ENCODE measurements around the gene FAM186B. TPM values are rescaled to one million over a fixed set of nuclear protein-coding genes. Genes with fewer than 3 reads are reported as not detected.

The FAM186B gene
- total RNA-seq, 1 experiment from 2014 or later = 0.42 TPM

DNA sequence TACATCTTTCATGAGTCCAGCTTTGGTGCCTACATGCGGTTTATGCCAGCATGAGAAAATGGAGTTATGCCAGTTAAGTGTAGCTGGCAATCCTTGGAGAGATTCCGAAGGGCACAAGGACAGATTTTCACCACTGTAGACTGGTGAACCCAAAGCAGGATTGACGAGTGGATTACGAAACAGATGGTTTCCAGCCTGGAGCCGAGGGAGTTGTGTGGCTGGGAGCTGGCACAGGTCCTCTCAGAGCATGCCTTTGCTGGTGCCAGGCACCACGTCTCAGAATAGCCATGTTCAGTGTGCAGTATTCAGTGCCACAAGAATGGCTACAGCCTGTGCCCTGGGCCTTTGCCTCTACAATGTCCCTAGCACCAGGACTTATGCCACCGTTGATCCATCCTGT, 53.4 kb downstream of the FAM186B start:
- no peaks in the 10 kb centered on the region for H3K36me3 ChIP-seq (ENCODE audit: control insufficient read depth in 1 of 2, insufficient read depth in 2 of 2, low read length in 2 of 2)
- no TSS peak for BruUV-seq (replicated peaks)
- no peak overlapping the region for H2AFZ ChIP-seq (ENCODE audit: low read depth, low read length, poor library complexity, severe bottlenecking)
- H3K4me1 ChIP-seq (ENCODE audit: control insufficient read depth in 1 of 2, insufficient read depth in 2 of 2, low read length in 2 of 2) = peaks cover 0 to 5% of the 10 kb centered on the region in 2 experiments; a peak in 2 of 4 replicates
- H3K27ac ChIP-seq (ENCODE audit: low read depth, low read length) = no peak overlapping the region
- CTCF ChIA-PET = interaction anchor here (2.4 to 4.2 kb wide), 3 partner anchors 37 to 193 kb away, joined by 9 to 69 read pairs (median 13); partner anchors contain the start of gene SPATS2
- no peak for DNase-seq (ENCODE audit: low read depth, low spot score)
- no peak overlapping the region for H3K4me2 ChIP-seq (ENCODE audit: low read length)
- H3K9me3 ChIP-seq (ENCODE audit: control insufficient read depth in 1 of 2, insufficient read depth in 1 of 2, low read depth in 1 of 2, low read length in 2 of 2) = no peaks in the 10 kb centered on the region
- RAD21 ChIA-PET (ENCODE audit: low non-redundant PET in 1 of 2, low total read pairs in 2 of 2, uncharacterized antibody in 2 of 2, unreplicated experiment in 2 of 2) = no interaction called here
- H3K27me3 ChIP-seq (ENCODE audit: insufficient read depth, low read length) = no peaks in the 10 kb centered on the region
- no peak overlapping the region for H3K9ac ChIP-seq (ENCODE audit: low read length)
- POLR2A ChIA-PET = interaction anchor here (1.0 kb wide), 1 partner anchor 193 kb away, joined by 3 read pairs; no protein-coding TSS in a partner anchor
- no peak for ATAC-seq
- no peaks in the 10 kb centered on the region for H4K20me1 ChIP-seq (ENCODE audit: insufficient read depth)
- no peaks in the 10 kb centered on the region for H3K79me2 ChIP-seq (ENCODE audit: insufficient read depth, low read length)
- no peak overlapping the region for H3K4me3 ChIP-seq (replicated peaks in 1 of 2; ENCODE audit: low read depth in 1 of 2, low read length in 2 of 2)
- intact Hi-C loops (cut with micrococcal nuclease) = no loop called here
- H3K9me2 ChIP-seq (ENCODE audit: insufficient read depth) = no peaks in the 10 kb centered on the region
- no peak for TF ChIP-seq CBX3 (IDR thresholded peaks at IDR 0.05; ENCODE audit: low read depth)
- peak; percentile 31; the same call in 1 of the 2 replicates for TF ChIP-seq POLR2AphosphoS5 (IDR thresholded peaks at IDR 0.05; ENCODE audit: low read depth, low read length)
- no peak for TF ChIP-seq FOSL1 (IDR thresholded peaks at IDR 0.05; ENCODE audit: low read depth)

DNA sequence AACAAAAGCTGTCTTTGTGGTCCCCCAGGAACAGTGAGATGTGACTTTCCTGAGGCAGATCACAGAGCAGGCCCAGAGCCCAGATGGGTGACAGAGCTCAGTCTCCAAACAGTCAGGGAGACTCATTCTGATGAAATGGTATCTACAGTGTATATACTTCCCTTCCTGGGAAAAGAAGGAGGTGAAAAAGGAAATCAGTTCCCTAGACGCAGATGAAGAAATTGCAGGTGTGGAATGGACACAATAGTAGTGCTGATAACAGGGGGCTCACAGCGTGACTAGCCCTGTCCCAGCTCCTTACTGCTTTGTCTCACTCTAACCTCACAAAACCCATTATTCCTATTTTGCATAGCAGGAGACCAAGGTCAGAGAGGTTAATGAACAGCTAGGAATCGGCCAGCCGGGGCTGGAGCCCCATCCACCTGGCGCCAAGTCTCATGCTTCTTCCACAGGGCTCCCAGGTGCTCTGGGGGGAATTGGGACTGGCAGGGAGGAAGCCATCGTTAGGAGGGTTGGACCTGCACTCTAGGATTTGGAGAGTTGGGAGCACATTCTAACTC, 54.7 kb downstream of the FAM186B start:
- intact Hi-C loops (cut with micrococcal nuclease) = no loop called here
- H4K20me1 ChIP-seq (ENCODE audit: insufficient read depth) = no peaks in the 10 kb centered on the region
- peaks cover 0 to 5% of the 10 kb centered on the region in 2 experiments; a peak in 2 of 4 replicates for H3K4me1 ChIP-seq (ENCODE audit: control insufficient read depth in 1 of 2, insufficient read depth in 2 of 2, low read length in 2 of 2)
- POLR2A ChIA-PET = interaction anchor here (1.0 kb wide), 1 partner anchor 192 kb away, joined by 3 read pairs; no protein-coding TSS in a partner anchor
- H3K9ac ChIP-seq (ENCODE audit: low read length) = no peak overlapping the region
- H3K9me3 ChIP-seq (ENCODE audit: control insufficient read depth in 1 of 2, insufficient read depth in 1 of 2, low read depth in 1 of 2, low read length in 2 of 2) = no peaks in the 10 kb centered on the region
- DNase-seq (ENCODE audit: low read depth, low spot score) = no peak
- H3K27me3 ChIP-seq (ENCODE audit: insufficient read depth, low read length) = no peaks in the 10 kb centered on the region
- no peak overlapping the region for H3K27ac ChIP-seq (ENCODE audit: low read depth, low read length)
- TSS peak; percentile 15 for BruUV-seq (replicated peaks)
- no peak overlapping the region for H3K4me2 ChIP-seq (ENCODE audit: low read length)
- CTCF ChIA-PET = interaction anchor here (4.2 kb wide), 1 partner anchor 192 kb away, joined by 69 read pairs; no protein-coding TSS in a partner anchor
- no peaks in the 10 kb centered on the region for H3K9me2 ChIP-seq (ENCODE audit: insufficient read depth)
- no peaks in the 10 kb centered on the region for H3K79me2 ChIP-seq (ENCODE audit: insufficient read depth, low read length)
- RAD21 ChIA-PET (ENCODE audit: low non-redundant PET in 1 of 2, low total read pairs in 2 of 2, uncharacterized antibody in 2 of 2, unreplicated experiment in 2 of 2) = interaction anchor here in 1 of 2 experiments (0.6 kb wide), 1 partner anchor 29 kb away, joined by 3 read pairs; no protein-coding TSS in a partner anchor
- H3K36me3 ChIP-seq (ENCODE audit: control insufficient read depth in 1 of 2, insufficient read depth in 2 of 2, low read length in 2 of 2) = no peaks in the 10 kb centered on the region
- no peak overlapping the region for H3K4me3 ChIP-seq (replicated peaks in 1 of 2; ENCODE audit: low read depth in 1 of 2, low read length in 2 of 2)
- H2AFZ ChIP-seq (ENCODE audit: low read depth, low read length, poor library complexity, severe bottlenecking) = no peak overlapping the region
- no peak for ATAC-seq
- TF ChIP-seq ATF3 (IDR thresholded peaks at IDR 0.05) (no peak), ELF1 (IDR thresholded peaks at IDR 0.05; ENCODE audit: borderline replicate concordance, low read depth) (no peak), REST (IDR thresholded peaks at IDR 0.05; ENCODE audit: low read depth) (no peak), TCF7L2 (IDR thresholded peaks at IDR 0.05; ENCODE audit: borderline replicate concordance, extremely low read depth, insufficient read depth, insufficient read length) (no peak), FOSL1 (IDR thresholded peaks at IDR 0.05; ENCODE audit: low read depth) (no peak), CEBPB (IDR thresholded peaks at IDR 0.05; ENCODE audit: low read depth) (no peak), ZBTB33 (IDR thresholded peaks at IDR 0.05; ENCODE audit: extremely low read depth, insufficient replicate concordance, low read length) (no peak), JUND (IDR thresholded peaks at IDR 0.05) (no peak), CBX3 (IDR thresholded peaks at IDR 0.05; ENCODE audit: low read depth) (no peak), RAD21 (IDR thresholded peaks at IDR 0.05; ENCODE audit: low read depth) (no peak), SP1 (IDR thresholded peaks at IDR 0.05; ENCODE audit: low read depth) (no peak), POLR2A (IDR thresholded peaks at IDR 0.05; ENCODE audit: borderline replicate concordance, extremely low read depth, insufficient read depth, insufficient read length) (no peak)
- TF ChIP-seq, protein P1, sequence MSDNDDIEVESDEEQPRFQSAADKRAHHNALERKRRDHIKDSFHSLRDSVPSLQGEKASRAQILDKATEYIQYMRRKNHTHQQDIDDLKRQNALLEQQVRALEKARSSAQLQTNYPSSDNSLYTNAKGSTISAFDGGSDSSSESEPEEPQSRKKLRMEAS (IDR thresholded peaks at IDR 0.05) = no peak
